ENCODE measurements around the gene ABHD2. TPM values are rescaled to one million over a fixed set of nuclear protein-coding genes. Genes with fewer than 3 reads are reported as not detected.

Gene ABHD2
- total and polyA plus RNA-seq, 4 donors: 9.1 to 221 (median 82.5) TPM

- Histone ChIP-seq H3K27ac (ENCODE audit: low read depth in 1 of 2, low read length in 2 of 2) (no peak overlapping the region), H3K27me3 (ENCODE audit: control insufficient read depth in 1 of 2, insufficient read depth in 2 of 2, low read length in 1 of 2) (no peaks in the 10 kb centered on the region), H3K4me3 (ENCODE audit: low read length in 2 of 2) (no peak overlapping the region), H3K4me1 (ENCODE audit: control insufficient read depth in 1 of 2, insufficient read depth in 2 of 2, low read length in 2 of 2) (no peaks in the 10 kb centered on the region), H3K9me3 (ENCODE audit: control insufficient read depth, low read length) (peaks cover 2% of the 10 kb centered on the region), H3K36me3 (ENCODE audit: control insufficient read depth in 1 of 2, insufficient read depth in 2 of 2, low read length in 1 of 2) (no peaks in the 10 kb centered on the region)
- ATAC-seq (ENCODE audit: low FRiP score) (no peak), DNase-seq (no peak)
- WGBS, 2 donors: 89 to 97% methylated on average over 7 of the region's 7 CpGs
- intact Hi-C loops (cut with DNase I): no loop called here
These were observed 17.8 kb upstream of the ABHD2 start for GRCh38 chr15:89070197-89071124.

- Histone ChIP-seq H3K27me3 (ENCODE audit: control insufficient read depth in 1 of 2, insufficient read depth in 2 of 2, low read length in 1 of 2) (no peaks in the 10 kb centered on the region), H3K27ac (ENCODE audit: low read depth in 1 of 2, low read length in 2 of 2) (no peak overlapping the region), H3K9me3 (ENCODE audit: control insufficient read depth, low read length) (peaks cover 2% of the 10 kb centered on the region), H3K4me3 (ENCODE audit: low read length in 2 of 2) (no peak overlapping the region), H3K4me1 (ENCODE audit: control insufficient read depth in 1 of 2, insufficient read depth in 2 of 2, low read length in 2 of 2) (no peaks in the 10 kb centered on the region), H3K36me3 (ENCODE audit: control insufficient read depth in 1 of 2, insufficient read depth in 2 of 2, low read length in 1 of 2) (no peaks in the 10 kb centered on the region)
- 80 to 84% methylated on average over 4 of the region's 4 CpGs for WGBS, 2 donors
- no peak for DNase-seq
- intact Hi-C loops (cut with DNase I): no loop called here
- ATAC-seq (ENCODE audit: low FRiP score): no peak
These were observed 16.8 kb upstream of the ABHD2 start for GRCh38 chr15:89071471-89071870.

- Histone ChIP-seq H3K36me3 (ENCODE audit: control insufficient read depth in 1 of 2, insufficient read depth in 2 of 2, low read length in 1 of 2) (no peaks in the 10 kb centered on the region), H3K27me3 (ENCODE audit: control insufficient read depth in 1 of 2, insufficient read depth in 2 of 2, low read length in 1 of 2) (no peaks in the 10 kb centered on the region), H3K9me3 (ENCODE audit: control insufficient read depth, low read length) (no peaks in the 10 kb centered on the region), H3K4me3 (ENCODE audit: low read length in 2 of 2) (no peak overlapping the region), H3K4me1 (ENCODE audit: control insufficient read depth in 1 of 2, insufficient read depth in 2 of 2, low read length in 2 of 2) (no peaks in the 10 kb centered on the region), H3K27ac (ENCODE audit: low read depth in 1 of 2, low read length in 2 of 2) (no peak overlapping the region)
- no peak for DNase-seq
- intact Hi-C loops (cut with DNase I): no loop called here
- 93 to 95% methylated on average over 3 of the region's 3 CpGs for WGBS, 2 donors
- no peak for ATAC-seq (ENCODE audit: low FRiP score)
These were observed 15.9 kb upstream of the ABHD2 start for GRCh38 chr15:89072277-89072869.

- Histone ChIP-seq H3K27ac (ENCODE audit: low read depth in 1 of 2, low read length in 2 of 2) (no peak overlapping the region), H3K4me1 (ENCODE audit: control insufficient read depth in 1 of 2, insufficient read depth in 2 of 2, low read length in 2 of 2) (no peaks in the 10 kb centered on the region), H3K9me3 (ENCODE audit: control insufficient read depth, low read length) (no peaks in the 10 kb centered on the region), H3K27me3 (ENCODE audit: control insufficient read depth in 1 of 2, insufficient read depth in 2 of 2, low read length in 1 of 2) (no peaks in the 10 kb centered on the region), H3K4me3 (ENCODE audit: low read length in 2 of 2) (no peak overlapping the region), H3K36me3 (ENCODE audit: control insufficient read depth in 1 of 2, insufficient read depth in 2 of 2, low read length in 1 of 2) (no peaks in the 10 kb centered on the region)
- intact Hi-C loops (cut with DNase I): no loop called here
- 82 to 88% methylated on average over 4 of the region's 4 CpGs for WGBS, 2 donors
- no peak for ATAC-seq (ENCODE audit: low FRiP score)
- DNase-seq: no peak
These were observed 13.7 kb upstream of the ABHD2 start for GRCh38 chr15:89074402-89075012.

GRCh38 chr15:89075101-89075640, 13.1 kb upstream of the ABHD2 start:
- intact Hi-C loops (cut with DNase I): no loop called here
- DNase-seq (no peak), ATAC-seq (ENCODE audit: low FRiP score) (no peak)
- no peak overlapping the region for H3K27ac ChIP-seq (ENCODE audit: low read depth in 1 of 2, low read length in 2 of 2)
- H3K9me3 ChIP-seq (ENCODE audit: control insufficient read depth, low read length): no peaks in the 10 kb centered on the region
- no peaks in the 10 kb centered on the region for H3K27me3 ChIP-seq (ENCODE audit: control insufficient read depth in 1 of 2, insufficient read depth in 2 of 2, low read length in 1 of 2)
- H3K36me3 ChIP-seq (ENCODE audit: control insufficient read depth in 1 of 2, insufficient read depth in 2 of 2, low read length in 1 of 2): peaks cover 0 to 1% of the 10 kb centered on the region in 2 donors
- H3K4me3 ChIP-seq (ENCODE audit: low read length in 2 of 2): no peak overlapping the region
- WGBS, 2 donors: 71 to 85% methylated on average over 4 of the region's 4 CpGs
- H3K4me1 ChIP-seq (ENCODE audit: control insufficient read depth in 1 of 2, insufficient read depth in 2 of 2, low read length in 2 of 2): no peaks in the 10 kb centered on the region

- 64 to 91% methylated on average over 4 of the region's 4 CpGs for WGBS, 2 donors
- ATAC-seq (ENCODE audit: low FRiP score) (no peak), DNase-seq (no peak)
- Histone ChIP-seq H3K27ac (ENCODE audit: low read depth in 1 of 2, low read length in 2 of 2) (no peak overlapping the region), H3K4me3 (ENCODE audit: low read length in 2 of 2) (no peak overlapping the region), H3K36me3 (ENCODE audit: control insufficient read depth in 1 of 2, insufficient read depth in 2 of 2, low read length in 1 of 2) (peaks cover 0 to 1% of the 10 kb centered on the region in 2 donors), H3K9me3 (ENCODE audit: control insufficient read depth, low read length) (no peaks in the 10 kb centered on the region), H3K27me3 (ENCODE audit: control insufficient read depth in 1 of 2, insufficient read depth in 2 of 2, low read length in 1 of 2) (no peaks in the 10 kb centered on the region), H3K4me1 (ENCODE audit: control insufficient read depth in 1 of 2, insufficient read depth in 2 of 2, low read length in 2 of 2) (no peaks in the 10 kb centered on the region)
- intact Hi-C loops (cut with DNase I): no loop called here
These were observed 12.4 kb upstream of the ABHD2 start for GRCh38 chr15:89075846-89076245.

- H3K4me1 ChIP-seq (ENCODE audit: control insufficient read depth in 1 of 2, insufficient read depth in 2 of 2, low read length in 2 of 2): no peaks in the 10 kb centered on the region
- DNase-seq (no peak), ATAC-seq (ENCODE audit: low FRiP score) (no peak)
- no peak overlapping the region for H3K27ac ChIP-seq (ENCODE audit: low read depth in 1 of 2, low read length in 2 of 2)
- H3K4me3 ChIP-seq (ENCODE audit: low read length in 2 of 2): no peak overlapping the region
- intact Hi-C loops (cut with DNase I): no loop called here
- H3K9me3 ChIP-seq (ENCODE audit: control insufficient read depth, low read length): no peaks in the 10 kb centered on the region
- H3K36me3 ChIP-seq (ENCODE audit: control insufficient read depth in 1 of 2, insufficient read depth in 2 of 2, low read length in 1 of 2): peaks cover 0 to 1% of the 10 kb centered on the region in 2 donors
- no peaks in the 10 kb centered on the region for H3K27me3 ChIP-seq (ENCODE audit: control insufficient read depth in 1 of 2, insufficient read depth in 2 of 2, low read length in 1 of 2)
- 62 to 71% methylated on average over 1 of the region's 1 CpG for WGBS, 2 donors
These were observed 10.5 kb upstream of the ABHD2 start for GRCh38 chr15:89077750-89078149.

- Histone ChIP-seq H3K4me3 (ENCODE audit: low read length in 2 of 2) (no peak overlapping the region), H3K36me3 (ENCODE audit: control insufficient read depth in 1 of 2, insufficient read depth in 2 of 2, low read length in 1 of 2) (peaks cover 0 to 1% of the 10 kb centered on the region in 2 donors), H3K9me3 (ENCODE audit: control insufficient read depth, low read length) (no peaks in the 10 kb centered on the region), H3K27ac (ENCODE audit: low read depth in 1 of 2, low read length in 2 of 2) (no peak overlapping the region), H3K4me1 (ENCODE audit: control insufficient read depth in 1 of 2, insufficient read depth in 2 of 2, low read length in 2 of 2) (no peaks in the 10 kb centered on the region), H3K27me3 (ENCODE audit: control insufficient read depth in 1 of 2, insufficient read depth in 2 of 2, low read length in 1 of 2) (no peaks in the 10 kb centered on the region)
- 91 to 96% methylated on average over 5 of the region's 5 CpGs for WGBS, 2 donors
- intact Hi-C loops (cut with DNase I): no loop called here
- DNase-seq (no peak), ATAC-seq (ENCODE audit: low FRiP score) (no peak)
These were observed 9.1 kb upstream of the ABHD2 start for GRCh38 chr15:89078851-89079810.

All from aorta (tissue), 5 donors.